ENCODE results near the gene SCN1B. TPM values are rescaled to one million over a fixed set of nuclear protein-coding genes. Genes with fewer than 3 reads are reported as not detected.

Gene SCN1B
- total RNA-seq, 1 donor from 2014 or later: 1.1 TPM

- no peak for TF ChIP-seq CTCF (conservative IDR thresholded peaks at IDR 0.05)
- no peaks in the 10 kb centered on the region for H3K4me1 Mint-ChIP-seq (ENCODE audit: unreplicated experiment)
- peaks cover 13% of the 10 kb centered on the region for H3K27me3 Mint-ChIP-seq
- DNase-seq (ENCODE audit: extremely low spot score, unreplicated experiment): no peak
- H3K27ac Mint-ChIP-seq: no peak overlapping the region
- H3K4me3 Mint-ChIP-seq: no peak overlapping the region
- no peaks in the 10 kb centered on the region for H3K36me3 Mint-ChIP-seq
- H3K9me3 Mint-ChIP-seq: no peaks in the 10 kb centered on the region
Measured at GRCh38 chr19:35061583-35062373, 31.5 kb downstream of the SCN1B start.

GRCh38 chr19:35062942-35063341 lies 32.7 kb downstream of the SCN1B start:
- no peak for TF ChIP-seq CTCF (conservative IDR thresholded peaks at IDR 0.05)
- Mint-ChIP-seq H3K4me3 (no peak overlapping the region), H3K27ac (no peak overlapping the region), H3K27me3 (peaks cover 13% of the 10 kb centered on the region), H3K36me3 (no peaks in the 10 kb centered on the region), H3K9me3 (no peaks in the 10 kb centered on the region), H3K4me1 (ENCODE audit: unreplicated experiment) (peaks cover 3% of the 10 kb centered on the region)
- no peak for DNase-seq (ENCODE audit: extremely low spot score, unreplicated experiment)

GRCh38 chr19:35063940-35064818 lies 33.9 kb downstream of the SCN1B start:
- H3K4me1 Mint-ChIP-seq (ENCODE audit: unreplicated experiment): peaks cover 13% of the 10 kb centered on the region

DNA sequence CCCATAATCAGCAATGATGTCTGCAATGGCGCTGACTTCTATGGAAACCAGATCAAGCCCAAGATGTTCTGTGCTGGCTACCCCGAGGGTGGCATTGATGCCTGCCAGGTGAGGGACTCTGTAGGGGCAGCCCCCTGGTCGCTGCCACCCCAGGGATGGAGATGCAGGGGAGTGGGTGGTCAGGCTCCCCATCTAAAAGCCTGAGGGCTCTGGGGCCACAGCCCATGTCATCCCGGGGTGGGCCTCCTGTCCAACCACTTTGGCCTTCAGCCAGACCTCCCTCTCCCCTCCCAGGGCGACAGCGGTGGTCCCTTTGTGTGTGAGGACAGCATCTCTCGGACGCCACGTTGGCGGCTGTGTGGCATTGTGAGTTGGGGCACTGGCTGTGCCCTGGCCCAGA lies 35.3 kb downstream of the SCN1B start:
- H3K36me3 Mint-ChIP-seq: no peaks in the 10 kb centered on the region
- peaks cover 13% of the 10 kb centered on the region for H3K4me1 Mint-ChIP-seq (ENCODE audit: unreplicated experiment)
- no peak for TF ChIP-seq CTCF (conservative IDR thresholded peaks at IDR 0.05)
- H3K27me3 Mint-ChIP-seq: peaks cover 16% of the 10 kb centered on the region
- no peak for DNase-seq (ENCODE audit: extremely low spot score, unreplicated experiment)
- H3K27ac Mint-ChIP-seq: no peak overlapping the region
- H3K9me3 Mint-ChIP-seq: no peaks in the 10 kb centered on the region
- H3K4me3 Mint-ChIP-seq: no peak overlapping the region

More at GRCh38 chr19:35063940-35064818, 33.9 kb downstream of the SCN1B start:
- DNase-seq (ENCODE audit: extremely low spot score, unreplicated experiment): no peak
- H3K9me3 Mint-ChIP-seq: no peaks in the 10 kb centered on the region
- no peak for TF ChIP-seq CTCF (conservative IDR thresholded peaks at IDR 0.05)
- no peak overlapping the region for H3K27ac Mint-ChIP-seq
- H3K36me3 Mint-ChIP-seq: no peaks in the 10 kb centered on the region
- H3K4me3 Mint-ChIP-seq: no peak overlapping the region
- H3K27me3 Mint-ChIP-seq: peaks cover 16% of the 10 kb centered on the region

- no peak overlapping the region for H3K4me3 Mint-ChIP-seq
- no peak for TF ChIP-seq CTCF (conservative IDR thresholded peaks at IDR 0.05)
Measured at GRCh38 chr19:35066121-35066520, 35.9 kb downstream of the SCN1B start.

More at GRCh38 chr19:35066121-35066520, 35.9 kb downstream of the SCN1B start:
- no peak overlapping the region for H3K27ac Mint-ChIP-seq
- peaks cover 13% of the 10 kb centered on the region for H3K4me1 Mint-ChIP-seq (ENCODE audit: unreplicated experiment)
- DNase-seq (ENCODE audit: extremely low spot score, unreplicated experiment): no peak
- H3K36me3 Mint-ChIP-seq: no peaks in the 10 kb centered on the region
- H3K27me3 Mint-ChIP-seq: peaks cover 16% of the 10 kb centered on the region
- no peaks in the 10 kb centered on the region for H3K9me3 Mint-ChIP-seq

Data from type B pancreatic cell (in vitro differentiated cells).